K562 (cell line): ENCODE results near the gene AGAP3. TPM values are rescaled to one million over a fixed set of nuclear protein-coding genes. Genes with fewer than 3 reads are reported as not detected.

Experiments used
- CBX3 ChIP-seq, 2 experiments: IDR thresholded peaks; 1 replicate in 1 of 2; 2 replicates in 1 of 2; pipeline ENCODE4 v1.6.1; 2012; ENCODE audit warnings: inconsistent platforms in 2 of 2, low read length in 2 of 2, borderline replicate concordance in 1 of 2, control low read depth in 1 of 2
- CHD2 ChIP-seq: IDR thresholded peaks from 2 replicates; pipeline ENCODE4 v1.6.1; 2011; ENCODE audit warnings: low read depth, low read length
- CXXC5 ChIP-seq: fragments of 250-450 bp; sonication (Bioruptor Pico); IDR thresholded peaks from 2 replicates; pipeline ENCODE4 v1.8.0; 2022; ENCODE audit warnings: inconsistent platforms, mild to moderate bottlenecking, moderate library complexity
- E2F3 ChIP-seq: fragments of 250-450 bp; sonication (Bioruptor Pico); IDR thresholded peaks from 2 replicates; pipeline ENCODE4 v1.4.0; 2020; ENCODE audit warnings: mild to moderate bottlenecking
- E2F6 ChIP-seq, 2 experiments: IDR thresholded peaks; 2 replicates each; pipeline ENCODE4 v1.6.1; 2011; ENCODE audit warnings: borderline replicate concordance in 1 of 2, control low read depth in 1 of 2, low read depth in 1 of 2, low read length in 1 of 2, mild to moderate bottlenecking in 1 of 2, mixed read lengths in 1 of 2, moderate library complexity in 1 of 2; ENCODE audit not compliant: insufficient read depth in 1 of 2, insufficient read length in 1 of 2, poor library complexity in 1 of 2, severe bottlenecking in 1 of 2; ENCODE audit errors: extremely low read depth in 1 of 2
- HDAC8 ChIP-seq: fragments of 450-650 bp; IDR thresholded peaks from 2 replicates; pipeline ENCODE4 v1.6.1; 2016; ENCODE audit warnings: mild to moderate bottlenecking, missing genetic modification characterization, moderate library complexity, missing compliant biosample characterization
- HSF4 ChIP-seq: fragments of 250-450 bp; sonication (Bioruptor Pico); IDR thresholded peaks from 2 replicates; pipeline ENCODE4 v2.1.2; 2022; ENCODE audit warnings: mild to moderate bottlenecking, moderate library complexity, borderline replicate concordance
- JUN ChIP-seq, 2 experiments: sonication (generic) in 1 of 2; formaldehyde crosslinking in 1 of 2; IDR thresholded peaks; 2 replicates each; pipeline versions ENCODE4 v1.6.1 to v1.8.0; 2012 to 2022; ENCODE audit warnings: borderline replicate concordance in 2 of 2, mild to moderate bottlenecking in 2 of 2, improper control_type of control experiment in 1 of 2, low read depth in 1 of 2, low read length in 1 of 2, missing genetic modification reagents in 1 of 2
- NBN ChIP-seq: fragments of 450-650 bp; IDR thresholded peaks from 2 replicates; pipeline ENCODE4 v1.6.1; 2016; ENCODE audit warnings: low read depth, mild to moderate bottlenecking
- NR2C1 ChIP-seq, 2 experiments: fragments of 450-650 bp; IDR thresholded peaks; 2 replicates each; pipeline ENCODE4 v1.6.1; 2017; ENCODE audit warnings: mild to moderate bottlenecking in 2 of 2, antibody characterized with exemption in 1 of 2, inconsistent platforms in 1 of 2, missing compliant biosample characterization in 1 of 2, missing genetic modification characterization in 1 of 2
- PKNOX1 ChIP-seq: fragments of 450-650 bp; IDR thresholded peaks from 2 replicates; pipeline ENCODE4 v1.6.1; 2016
- RCOR1 ChIP-seq, 2 experiments: IDR thresholded peaks; 2 replicates each; pipeline ENCODE4 v1.6.1; 2012; ENCODE audit warnings: low read depth in 2 of 2, low read length in 2 of 2, borderline replicate concordance in 1 of 2, improper control_type of control experiment in 1 of 2
- TCF3 ChIP-seq: sonication (generic); formaldehyde crosslinking; IDR thresholded peaks from 2 replicates; pipeline ENCODE4 v1.4.0; 2020; ENCODE audit warnings: mild to moderate bottlenecking, missing genetic modification reagents
- TSHZ1 ChIP-seq: fragments of 250-450 bp; sonication (Bioruptor Pico); IDR thresholded peaks from 2 replicates; pipeline ENCODE4 v1.4.0; 2020; ENCODE audit warnings: mild to moderate bottlenecking, moderate library complexity
- XRCC4 ChIP-seq: IDR thresholded peaks from one replicate; pipeline ENCODE4 v1.6.1; 2011; ENCODE audit not compliant: insufficient read depth, insufficient read length; ENCODE audit errors: extremely low read depth
- XRCC5 ChIP-seq: fragments of 200-400 bp; formaldehyde crosslinking; IDR thresholded peaks from 2 replicates; pipeline ENCODE4 v1.6.1; 2017; ENCODE audit warnings: low read depth, mild to moderate bottlenecking, low read length
- ZKSCAN8 ChIP-seq: fragments of 200-800 bp; sonication (Bioruptor generic); IDR thresholded peaks from 2 replicates; pipeline ENCODE4 v1.6.1; 2016; ENCODE audit warnings: missing genetic modification characterization, missing compliant biosample characterization
- ZNF143 ChIP-seq: sonication (generic); formaldehyde crosslinking; IDR thresholded peaks from 2 replicates; pipeline ENCODE4 v1.9.0; 2022; ENCODE audit warnings: mild to moderate bottlenecking, missing genetic modification reagents
- ZNF184 ChIP-seq: sonication (generic); formaldehyde crosslinking; IDR thresholded peaks from 2 replicates; pipeline ENCODE4 v1.5.0; 2020; ENCODE audit warnings: missing genetic modification reagents
- ZNF512 ChIP-seq: IDR thresholded peaks from 2 replicates; pipeline ENCODE4 v1.6.1; 2016; ENCODE audit warnings: missing genetic modification characterization, missing compliant biosample characterization
- polyA plus RNA-seq, 8 experiments: library from polyadenylated mRNA; depleted of rRNA in 4 of 8; stranded (reverse) in 5 of 8; unstranded in 3 of 8; fragments of >200 nt; fragmentation: Nextera tagmentation in 2 of 8; fragmentation: Illumina TruSeq in 1 of 8; extraction: Ambion mirVana in 2 of 8; extraction: Trizol in 1 of 8; gene quantifications; 2 replicates each; pipeline versions ENCODE4 v1.2.1 to v1.2.3, GENCODE V29; 2011 to 2014; ENCODE audit warnings: inconsistent platforms in 1 of 8, missing spikeins in 1 of 8
- total RNA-seq, 7 experiments: library from RNA; depleted of rRNA in 6 of 7; stranded (reverse); fragments of >200 nt in 6 of 7; fragmentation: Illumina TruSeq in 2 of 7; extraction: Trizol in 2 of 7; gene quantifications; 2 replicates each; pipeline versions ENCODE4 v1.2.1 to v1.2.3, GENCODE V29; 2011 to 2021; ENCODE audit warnings: low replicate concordance in 1 of 7

The AGAP3 gene
- total and polyA plus RNA-seq, 9 of the 15 experiments (the other 6 are each of a cell fraction or from before 2014, with no cell fraction given), result 3.4 to 208 (median 62.2) TPM

- TF ChIP-seq TCF3, result peak; percentile 33; the same call in 1 of the 2 replicates
- no peak for TF ChIP-seq ZNF512 (tag)
- TF ChIP-seq CBX3 (IDR thresholded peaks at IDR 0.05; ENCODE audit: borderline replicate concordance in 1 of 2, low read length in 2 of 2), result peak in 1 of 2 experiments; percentile 73; a peak in 1 of 3 replicates
- no peak for TF ChIP-seq ZKSCAN8 (CRISPR knock-in tag)
- TF ChIP-seq E2F3 (CRISPR knock-in tag), result no peak
- TF ChIP-seq ZNF184, result no peak
- peak; percentile 30; the same call in 1 of the 2 replicates for TF ChIP-seq JUN (IDR thresholded peaks at IDR 0.05; ENCODE audit: borderline replicate concordance, low read depth, low read length)
- no peak for TF ChIP-seq JUN (CRISPR knock-in tag; IDR thresholded peaks at IDR 0.05; ENCODE audit: borderline replicate concordance)
- TF ChIP-seq XRCC4, result no peak
- TF ChIP-seq NR2C1 (IDR thresholded peaks at IDR 0.05), result no peak
- peak; percentile 84 for TF ChIP-seq NR2C1 (tag; IDR thresholded peaks at IDR 0.05)
- TF ChIP-seq RCOR1 (IDR thresholded peaks at IDR 0.05; ENCODE audit: borderline replicate concordance in 1 of 2, low read depth in 2 of 2, low read length in 2 of 2), result peak in 1 of 2 experiments; percentile 47; a peak in 1 of 4 replicates
- TF ChIP-seq HSF4 (CRISPR knock-in tag), result 0 out of 2 replicates have a peak, but pooled peaks have one; percentile 7
- TF ChIP-seq ZNF143, result no peak; the same call in none of the 2 replicates
- peak; percentile 86 for TF ChIP-seq PKNOX1
- TF ChIP-seq NBN, result peak; percentile 77; the same call in 1 of the 2 replicates
- no peak for TF ChIP-seq CHD2
- TF ChIP-seq E2F6 (IDR thresholded peaks at IDR 0.05; ENCODE audit: borderline replicate concordance in 1 of 2, extremely low read depth in 1 of 2, insufficient read depth in 1 of 2, insufficient read length in 1 of 2, low read depth in 1 of 2, low read length in 1 of 2, poor library complexity in 1 of 2, severe bottlenecking in 1 of 2), result peak in 1 of 2 experiments; percentile 69
- no peak for TF ChIP-seq XRCC5
- TF ChIP-seq TSHZ1, result no peak
- TF ChIP-seq CXXC5 (CRISPR knock-in tag), result 0 out of 2 replicates have a peak, but pooled peaks have one; percentile 47
- no peak for TF ChIP-seq HDAC8 (tag)
Observed at GRCh38 chr7:151056283-151056665, 30.0 kb upstream of the AGAP3 start (continued).
